OCI-LY1 (cell line): Measurements from ENCODE around the gene PRR22.

Experiments used
- H2AFZ ChIP-seq: fragments of 200-600 bp; sonication (generic), shearing (Covaris generic); 2 replicates; pipeline ENCODE4 v1.6.0; 2014; ENCODE audit warnings: antibody characterized with exemption, mild to moderate bottlenecking, low read length
- H3F3A ChIP-seq: fragments of 200-600 bp; sonication (generic), shearing (Covaris generic); 2 replicates; pipeline ENCODE4 v1.6.0; 2014; ENCODE audit warnings: mild to moderate bottlenecking, antibody characterized with exemption, low read length, moderate library complexity; ENCODE audit not compliant: insufficient read depth
- H3K27ac ChIP-seq: fragments of 200-600 bp; sonication (generic); 2 replicates; pipeline ENCODE4 v1.5.1; 2014; ENCODE audit warnings: low read length, mixed run types, mild to moderate bottlenecking, low read depth; ENCODE audit not compliant: poor library complexity, severe bottlenecking
- H3K27me3 ChIP-seq: fragments of 200-600 bp; sonication (generic); 2 replicates; pipeline ENCODE4 v1.6.0; 2014; ENCODE audit warnings: antibody characterized with exemption, mild to moderate bottlenecking, low read length, moderate library complexity; ENCODE audit not compliant: insufficient read depth
- H3K36me3 ChIP-seq: fragments of 200-600 bp; sonication (generic); 2 replicates; pipeline ENCODE4 v1.6.1; 2014; ENCODE audit warnings: mild to moderate bottlenecking, antibody characterized with exemption, low read length, moderate library complexity, mixed read lengths; ENCODE audit not compliant: insufficient read depth
- H3K4me1 ChIP-seq: fragments of 200-600 bp; sonication (generic); 2 replicates; pipeline ENCODE4 v1.5.1; 2014; ENCODE audit warnings: mild to moderate bottlenecking, low read length, moderate library complexity; ENCODE audit not compliant: insufficient read depth, severe bottlenecking
- H3K4me2 ChIP-seq: fragments of 200-600 bp; sonication (generic), shearing (Covaris generic); 2 replicates; pipeline ENCODE4 v1.6.1; 2014; ENCODE audit warnings: low read length
- H3K4me3 ChIP-seq: fragments of 200-600 bp; sonication (generic); 2 replicates; pipeline ENCODE4 v1.5.1; 2014; ENCODE audit warnings: low read length, low read depth, mild to moderate bottlenecking, mixed read lengths; ENCODE audit not compliant: poor library complexity, severe bottlenecking
- H3K79me2 ChIP-seq: fragments of 200-600 bp; shearing (Covaris generic); 2 replicates; pipeline ENCODE4 v1.6.1; 2016; ENCODE audit warnings: mixed run types, low read length, mixed read lengths; ENCODE audit not compliant: insufficient read depth
- H3K9ac ChIP-seq: fragments of 200-600 bp; sonication (generic), shearing (Covaris generic); 2 replicates; pipeline ENCODE4 v1.6.1; 2014; ENCODE audit warnings: mild to moderate bottlenecking, low read length, mixed read lengths
- H3K9me2 ChIP-seq: fragments of 200-600 bp; sonication (generic), shearing (Covaris generic); 2 replicates; pipeline ENCODE4 v1.6.1; 2014; ENCODE audit warnings: low read depth, mild to moderate bottlenecking, low read length, mixed read lengths
- H3K9me3 ChIP-seq: fragments of 200-600 bp; shearing (Covaris generic); 2 replicates; pipeline ENCODE4 v1.6.1; 2014; ENCODE audit warnings: low read length, mixed read lengths
- H4K20me1 ChIP-seq: fragments of 200-600 bp; sonication (generic), shearing (Covaris generic); 2 replicates; pipeline ENCODE4 v1.6.0; 2016; ENCODE audit warnings: mild to moderate bottlenecking, low read length; ENCODE audit not compliant: insufficient read depth
- EZH2 ChIP-seq: fragments of 200-600 bp; sonication (generic), shearing (Covaris generic); IDR thresholded peaks from 2 replicates; pipeline ENCODE4 v1.8.0; 2017; ENCODE audit warnings: borderline replicate concordance, mixed run types, mild to moderate bottlenecking, antibody characterized with exemption, low read length, moderate library complexity, mixed read lengths
- TF ChIP-seq, protein P1 (sequence below): fragments of 200-600 bp; sonication (generic), shearing (Covaris generic); IDR thresholded peaks from 2 replicates; pipeline ENCODE4 v1.5.1; 2017; ENCODE audit warnings: mild to moderate bottlenecking, antibody characterized with exemption, low read length, moderate library complexity, mixed read lengths

Gene PRR22

DNA sequence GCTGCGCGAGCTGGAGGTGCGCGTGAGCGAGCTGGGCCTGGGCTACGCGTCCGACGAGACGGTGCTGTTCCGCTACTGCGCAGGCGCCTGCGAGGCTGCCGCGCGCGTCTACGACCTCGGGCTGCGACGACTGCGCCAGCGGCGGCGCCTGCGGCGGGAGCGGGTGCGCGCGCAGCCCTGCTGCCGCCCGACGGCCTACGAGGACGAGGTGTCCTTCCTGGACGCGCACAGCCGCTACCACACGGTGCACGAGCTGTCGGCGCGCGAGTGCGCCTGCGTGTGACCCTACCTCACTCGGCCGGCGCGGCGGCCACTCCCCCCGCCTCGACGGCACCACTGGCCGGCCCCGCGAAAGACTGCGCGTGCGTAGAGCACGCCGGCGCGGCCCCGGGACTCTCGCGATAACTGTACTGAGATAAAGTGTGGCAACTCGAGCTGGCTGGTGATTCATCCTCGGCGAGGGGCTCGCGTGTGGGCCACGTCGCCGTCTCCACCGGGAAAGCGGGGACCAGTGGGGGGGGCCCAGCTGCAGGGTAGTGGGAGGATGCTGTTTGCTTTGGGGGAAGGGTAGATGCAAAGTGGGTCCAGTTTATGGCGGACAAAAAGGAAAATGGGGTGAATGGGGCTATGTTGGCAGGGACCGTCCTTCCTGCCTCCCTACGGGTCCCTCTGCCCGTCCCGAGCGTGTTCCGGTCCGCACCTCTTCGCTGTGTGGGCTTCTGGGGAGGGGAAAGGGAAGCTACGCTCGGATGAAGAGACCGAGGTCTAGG, 43.5 kb upstream of the PRR22 start:
- Histone ChIP-seq H3K4me1 (peaks cover 29% of the 10 kb centered on the region), H3K9ac (peak overlapping the region; percentile 40; the same call in 1 of the 2 replicates)

GRCh38 chr19:5827342-5827890, 42.9 kb upstream of the PRR22 start:
- no peaks in the 10 kb centered on the region for H3K9me3 ChIP-seq
- H3K4me3 ChIP-seq: peak overlapping the region; percentile 40
- H3F3A ChIP-seq: 0 out of 2 replicates have a peak, but pooled peaks cover 5% of the 10 kb centered on the region
- peak overlapping the region; percentile 46 for H3K27ac ChIP-seq
- no peaks in the 10 kb centered on the region for H4K20me1 ChIP-seq
- H3K79me2 ChIP-seq: no peaks in the 10 kb centered on the region
- H3K4me2 ChIP-seq: peak overlapping the region; percentile 49
- H3K27me3 ChIP-seq: 0 out of 2 replicates have a peak, but pooled peaks cover 9% of the 10 kb centered on the region
- H3K4me1 ChIP-seq: peaks cover 29% of the 10 kb centered on the region
- H3K9me2 ChIP-seq: no peaks in the 10 kb centered on the region
- H3K9ac ChIP-seq: peak overlapping the region; percentile 11; the same call in 1 of the 2 replicates
- H3K36me3 ChIP-seq: no peaks in the 10 kb centered on the region
- TF ChIP-seq EZH2: no peak
- TF ChIP-seq, protein P1, sequence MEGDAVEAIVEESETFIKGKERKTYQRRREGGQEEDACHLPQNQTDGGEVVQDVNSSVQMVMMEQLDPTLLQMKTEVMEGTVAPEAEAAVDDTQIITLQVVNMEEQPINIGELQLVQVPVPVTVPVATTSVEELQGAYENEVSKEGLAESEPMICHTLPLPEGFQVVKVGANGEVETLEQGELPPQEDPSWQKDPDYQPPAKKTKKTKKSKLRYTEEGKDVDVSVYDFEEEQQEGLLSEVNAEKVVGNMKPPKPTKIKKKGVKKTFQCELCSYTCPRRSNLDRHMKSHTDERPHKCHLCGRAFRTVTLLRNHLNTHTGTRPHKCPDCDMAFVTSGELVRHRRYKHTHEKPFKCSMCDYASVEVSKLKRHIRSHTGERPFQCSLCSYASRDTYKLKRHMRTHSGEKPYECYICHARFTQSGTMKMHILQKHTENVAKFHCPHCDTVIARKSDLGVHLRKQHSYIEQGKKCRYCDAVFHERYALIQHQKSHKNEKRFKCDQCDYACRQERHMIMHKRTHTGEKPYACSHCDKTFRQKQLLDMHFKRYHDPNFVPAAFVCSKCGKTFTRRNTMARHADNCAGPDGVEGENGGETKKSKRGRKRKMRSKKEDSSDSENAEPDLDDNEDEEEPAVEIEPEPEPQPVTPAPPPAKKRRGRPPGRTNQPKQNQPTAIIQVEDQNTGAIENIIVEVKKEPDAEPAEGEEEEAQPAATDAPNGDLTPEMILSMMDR: no peak
- H2AFZ ChIP-seq: no peak overlapping the region

More for the DNA sequence above, 43.5 kb upstream of the PRR22 start:
- Histone ChIP-seq H3K27me3 (0 out of 2 replicates have a peak, but pooled peaks cover 9% of the 10 kb centered on the region), H3K9me3 (no peaks in the 10 kb centered on the region), H2AFZ (no peak overlapping the region), H3F3A (0 out of 2 replicates have a peak, but pooled peaks cover 5% of the 10 kb centered on the region), H3K27ac (no peak overlapping the region), H3K4me2 (peak overlapping the region; percentile 40), H3K4me3 (peak overlapping the region; percentile 40), H3K9me2 (no peaks in the 10 kb centered on the region), H4K20me1 (no peaks in the 10 kb centered on the region), H3K79me2 (no peaks in the 10 kb centered on the region), H3K36me3 (no peaks in the 10 kb centered on the region)
- TF ChIP-seq, protein P1: no peak
- TF ChIP-seq EZH2: no peak

GRCh38 chr19:5826531-5827341, 42.2 kb upstream of the PRR22 start:
- peak overlapping the region; percentile 46 for H3K27ac ChIP-seq

More at GRCh38 chr19:5826531-5827341, 42.2 kb upstream of the PRR22 start:
- H3K4me1 ChIP-seq: peaks cover 29% of the 10 kb centered on the region
- no peak overlapping the region for H2AFZ ChIP-seq
- no peaks in the 10 kb centered on the region for H3K36me3 ChIP-seq
- H3K4me2 ChIP-seq: peak overlapping the region; percentile 49
- H3K79me2 ChIP-seq: no peaks in the 10 kb centered on the region
- no peaks in the 10 kb centered on the region for H4K20me1 ChIP-seq
- H3F3A ChIP-seq: 0 out of 2 replicates have a peak, but pooled peaks cover 5% of the 10 kb centered on the region
- no peaks in the 10 kb centered on the region for H3K9me2 ChIP-seq
- no peaks in the 10 kb centered on the region for H3K9me3 ChIP-seq
- H3K27me3 ChIP-seq: 0 out of 2 replicates have a peak, but pooled peaks cover 4% of the 10 kb centered on the region
- peak overlapping the region; percentile 37 for H3K4me3 ChIP-seq
- H3K9ac ChIP-seq: peak overlapping the region; percentile 11; the same call in 1 of the 2 replicates
- TF ChIP-seq EZH2: no peak
- TF ChIP-seq, protein P1: no peak
